Measurements from ENCODE around the gene CCDC33. TPM values are rescaled to one million over a fixed set of nuclear protein-coding genes. Genes with fewer than 3 reads are reported as not detected.

The CCDC33 gene
- total and polyA plus RNA-seq, 2 experiments from 2014 or later = 2.6 to 2.8 TPM

DNA sequence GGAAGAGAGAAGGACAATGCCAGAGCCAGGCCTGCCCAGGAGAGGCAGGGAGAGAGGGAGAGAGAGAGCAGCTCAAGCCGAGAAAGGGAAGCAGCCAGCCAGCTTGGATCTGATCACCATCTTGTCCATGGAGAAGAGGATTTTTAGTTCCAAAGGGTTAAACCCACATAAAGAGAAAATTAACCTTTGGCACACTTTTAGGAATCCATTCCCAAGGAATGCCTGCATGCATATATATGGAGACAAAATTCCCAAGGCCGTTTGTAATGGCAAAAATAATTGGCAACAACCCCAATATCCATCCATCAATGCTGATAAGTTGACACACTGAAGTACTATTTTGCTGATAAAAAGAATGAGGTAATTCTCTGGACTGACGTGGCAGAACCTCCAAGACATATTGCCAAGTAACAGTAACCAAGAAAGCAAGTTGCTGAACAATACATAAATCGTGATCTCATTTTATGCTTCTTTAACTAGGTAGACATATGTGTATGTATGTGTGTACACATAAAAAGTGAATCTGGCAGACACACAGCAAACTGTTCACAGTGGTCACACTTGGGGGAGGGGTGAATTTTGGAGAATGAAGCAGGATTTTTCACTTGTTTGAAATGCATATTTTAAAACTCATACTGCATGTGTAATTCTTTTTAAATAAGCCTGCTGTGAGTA lies 26.0 kb upstream of the CCDC33 start (continued):
- TF ChIP-seq, protein P1, sequence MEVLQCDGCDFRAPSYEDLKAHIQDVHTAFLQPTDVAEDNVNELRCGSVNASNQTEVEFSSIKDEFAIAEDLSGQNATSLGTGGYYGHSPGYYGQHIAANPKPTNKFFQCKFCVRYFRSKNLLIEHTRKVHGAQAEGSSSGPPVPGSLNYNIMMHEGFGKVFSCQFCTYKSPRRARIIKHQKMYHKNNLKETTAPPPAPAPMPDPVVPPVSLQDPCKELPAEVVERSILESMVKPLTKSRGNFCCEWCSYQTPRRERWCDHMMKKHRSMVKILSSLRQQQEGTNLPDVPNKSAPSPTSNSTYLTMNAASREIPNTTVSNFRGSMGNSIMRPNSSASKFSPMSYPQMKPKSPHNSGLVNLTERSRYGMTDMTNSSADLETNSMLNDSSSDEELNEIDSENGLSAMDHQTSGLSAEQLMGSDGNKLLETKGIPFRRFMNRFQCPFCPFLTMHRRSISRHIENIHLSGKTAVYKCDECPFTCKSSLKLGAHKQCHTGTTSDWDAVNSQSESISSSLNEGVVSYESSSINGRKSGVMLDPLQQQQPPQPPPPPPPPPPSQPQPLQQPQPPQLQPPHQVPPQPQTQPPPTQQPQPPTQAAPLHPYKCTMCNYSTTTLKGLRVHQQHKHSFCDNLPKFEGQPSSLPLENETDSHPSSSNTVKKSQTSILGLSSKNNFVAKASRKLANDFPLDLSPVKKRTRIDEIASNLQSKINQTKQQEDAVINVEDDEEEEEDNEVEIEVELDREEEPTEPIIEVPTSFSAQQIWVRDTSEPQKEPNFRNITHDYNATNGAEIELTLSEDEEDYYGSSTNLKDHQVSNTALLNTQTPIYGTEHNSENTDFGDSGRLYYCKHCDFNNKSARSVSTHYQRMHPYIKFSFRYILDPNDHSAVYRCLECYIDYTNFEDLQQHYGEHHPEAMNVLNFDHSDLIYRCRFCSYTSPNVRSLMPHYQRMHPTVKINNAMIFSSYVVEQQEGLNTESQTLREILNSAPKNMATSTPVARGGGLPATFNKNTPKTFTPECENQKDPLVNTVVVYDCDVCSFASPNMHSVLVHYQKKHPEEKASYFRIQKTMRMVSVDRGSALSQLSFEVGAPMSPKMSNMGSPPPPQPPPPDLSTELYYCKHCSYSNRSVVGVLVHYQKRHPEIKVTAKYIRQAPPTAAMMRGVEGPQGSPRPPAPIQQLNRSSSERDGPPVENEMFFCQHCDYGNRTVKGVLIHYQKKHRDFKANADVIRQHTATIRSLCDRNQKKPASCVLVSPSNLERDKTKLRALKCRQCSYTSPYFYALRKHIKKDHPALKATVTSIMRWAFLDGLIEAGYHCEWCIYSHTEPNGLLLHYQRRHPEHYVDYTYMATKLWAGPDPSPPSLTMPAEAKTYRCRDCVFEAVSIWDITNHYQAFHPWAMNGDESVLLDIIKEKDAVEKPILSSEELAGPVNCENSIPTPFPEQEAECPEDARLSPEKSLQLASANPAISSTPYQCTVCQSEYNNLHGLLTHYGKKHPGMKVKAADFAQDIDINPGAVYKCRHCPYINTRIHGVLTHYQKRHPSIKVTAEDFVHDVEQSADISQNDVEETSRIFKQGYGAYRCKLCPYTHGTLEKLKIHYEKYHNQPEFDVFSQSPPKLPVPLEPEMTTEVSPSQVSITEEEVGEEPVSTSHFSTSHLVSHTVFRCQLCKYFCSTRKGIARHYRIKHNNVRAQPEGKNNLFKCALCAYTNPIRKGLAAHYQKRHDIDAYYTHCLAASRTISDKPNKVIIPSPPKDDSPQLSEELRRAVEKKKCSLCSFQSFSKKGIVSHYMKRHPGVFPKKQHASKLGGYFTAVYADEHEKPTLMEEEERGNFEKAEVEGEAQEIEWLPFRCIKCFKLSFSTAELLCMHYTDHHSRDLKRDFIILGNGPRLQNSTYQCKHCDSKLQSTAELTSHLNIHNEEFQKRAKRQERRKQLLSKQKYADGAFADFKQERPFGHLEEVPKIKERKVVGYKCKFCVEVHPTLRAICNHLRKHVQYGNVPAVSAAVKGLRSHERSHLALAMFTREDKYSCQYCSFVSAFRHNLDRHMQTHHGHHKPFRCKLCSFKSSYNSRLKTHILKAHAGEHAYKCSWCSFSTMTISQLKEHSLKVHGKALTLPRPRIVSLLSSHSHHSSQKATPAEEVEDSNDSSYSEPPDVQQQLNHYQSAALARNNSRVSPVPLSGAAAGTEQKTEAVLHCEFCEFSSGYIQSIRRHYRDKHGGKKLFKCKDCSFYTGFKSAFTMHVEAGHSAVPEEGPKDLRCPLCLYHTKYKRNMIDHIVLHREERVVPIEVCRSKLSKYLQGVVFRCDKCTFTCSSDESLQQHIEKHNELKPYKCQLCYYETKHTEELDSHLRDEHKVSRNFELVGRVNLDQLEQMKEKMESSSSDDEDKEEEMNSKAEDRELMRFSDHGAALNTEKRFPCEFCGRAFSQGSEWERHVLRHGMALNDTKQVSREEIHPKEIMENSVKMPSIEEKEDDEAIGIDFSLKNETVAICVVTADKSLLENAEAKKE (CRISPR knock-in tag; IDR thresholded peaks at IDR 0.05) = no peak
- TF ChIP-seq EZH2 (IDR thresholded peaks at IDR 0.05; ENCODE audit: low read depth, unreplicated experiment) (no peak), NANOG (IDR thresholded peaks at IDR 0.05; ENCODE audit: borderline replicate concordance) (no peak), POLR2AphosphoS5 (IDR thresholded peaks at IDR 0.05; ENCODE audit: low read depth) (no peak), CREB1 (CRISPR knock-in tag; IDR thresholded peaks at IDR 0.05; ENCODE audit: low read depth) (no peak), ZNF114 (CRISPR knock-in tag; IDR thresholded peaks at IDR 0.05) (no peak)

DNA sequence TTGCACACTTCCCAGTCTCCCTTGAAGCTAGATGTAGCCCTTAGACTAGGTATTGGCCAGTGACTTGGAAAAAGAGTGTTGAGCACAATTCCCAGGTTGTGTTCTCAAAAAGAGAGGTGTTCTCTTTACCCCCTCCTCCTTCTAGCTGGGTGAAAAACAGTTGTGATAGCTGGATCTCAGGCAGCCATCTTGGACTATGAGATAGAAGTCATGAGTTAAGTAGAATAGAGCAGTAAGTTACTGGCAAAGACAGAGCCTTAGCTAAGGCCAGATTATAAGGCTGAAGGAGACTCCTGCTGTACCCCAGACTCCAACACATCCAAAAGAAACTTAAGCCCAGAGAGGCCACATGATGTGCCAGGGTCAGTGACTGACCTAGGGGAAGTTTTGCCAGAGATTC lies 25.4 kb upstream of the CCDC33 start:
- Histone ChIP-seq H4K20me1 (replicated peaks; ENCODE audit: insufficient read depth) (no peaks in the 10 kb centered on the region), H3K4me2 (no peak overlapping the region), H3K27me3 (ENCODE audit: insufficient read depth) (peaks cover 31% of the 10 kb centered on the region), H3F3A (replicated peaks; ENCODE audit: low read depth) (peaks cover 9% of the 10 kb centered on the region), H3K79me2 (replicated peaks; ENCODE audit: insufficient read depth) (no peaks in the 10 kb centered on the region), H3K36me3 (ENCODE audit: insufficient read depth) (no peaks in the 10 kb centered on the region), H3K9me2 (ENCODE audit: insufficient read depth) (no peaks in the 10 kb centered on the region), H3K4me3 (no peak overlapping the region), H3K4me1 (ENCODE audit: insufficient read depth) (peaks cover 68% of the 10 kb centered on the region), H2AFZ (no peak overlapping the region), H3K27ac (ENCODE audit: low read depth) (no peak overlapping the region)
- Mint-ChIP-seq H3K9me3 (no peaks in the 10 kb centered on the region; the same call in 1 of the 3 replicates), H3K27ac (no peak overlapping the region), H3K4me1 (peaks cover 85% of the 10 kb centered on the region), H3K4me3 (no peak overlapping the region), H3K36me3 (ENCODE audit: low read depth) (peaks cover 24% of the 10 kb centered on the region; the same call in 2 of the 3 replicates), H3K27me3 (ENCODE audit: insufficient read depth, low read depth, poor library complexity) (peaks cover 43% of the 10 kb centered on the region)
- no peak for DNase-seq (ENCODE audit: low spot score)
- no peak for ATAC-seq
- TF ChIP-seq, protein P2, sequence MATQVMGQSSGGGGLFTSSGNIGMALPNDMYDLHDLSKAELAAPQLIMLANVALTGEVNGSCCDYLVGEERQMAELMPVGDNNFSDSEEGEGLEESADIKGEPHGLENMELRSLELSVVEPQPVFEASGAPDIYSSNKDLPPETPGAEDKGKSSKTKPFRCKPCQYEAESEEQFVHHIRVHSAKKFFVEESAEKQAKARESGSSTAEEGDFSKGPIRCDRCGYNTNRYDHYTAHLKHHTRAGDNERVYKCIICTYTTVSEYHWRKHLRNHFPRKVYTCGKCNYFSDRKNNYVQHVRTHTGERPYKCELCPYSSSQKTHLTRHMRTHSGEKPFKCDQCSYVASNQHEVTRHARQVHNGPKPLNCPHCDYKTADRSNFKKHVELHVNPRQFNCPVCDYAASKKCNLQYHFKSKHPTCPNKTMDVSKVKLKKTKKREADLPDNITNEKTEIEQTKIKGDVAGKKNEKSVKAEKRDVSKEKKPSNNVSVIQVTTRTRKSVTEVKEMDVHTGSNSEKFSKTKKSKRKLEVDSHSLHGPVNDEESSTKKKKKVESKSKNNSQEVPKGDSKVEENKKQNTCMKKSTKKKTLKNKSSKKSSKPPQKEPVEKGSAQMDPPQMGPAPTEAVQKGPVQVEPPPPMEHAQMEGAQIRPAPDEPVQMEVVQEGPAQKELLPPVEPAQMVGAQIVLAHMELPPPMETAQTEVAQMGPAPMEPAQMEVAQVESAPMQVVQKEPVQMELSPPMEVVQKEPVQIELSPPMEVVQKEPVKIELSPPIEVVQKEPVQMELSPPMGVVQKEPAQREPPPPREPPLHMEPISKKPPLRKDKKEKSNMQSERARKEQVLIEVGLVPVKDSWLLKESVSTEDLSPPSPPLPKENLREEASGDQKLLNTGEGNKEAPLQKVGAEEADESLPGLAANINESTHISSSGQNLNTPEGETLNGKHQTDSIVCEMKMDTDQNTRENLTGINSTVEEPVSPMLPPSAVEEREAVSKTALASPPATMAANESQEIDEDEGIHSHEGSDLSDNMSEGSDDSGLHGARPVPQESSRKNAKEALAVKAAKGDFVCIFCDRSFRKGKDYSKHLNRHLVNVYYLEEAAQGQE (IDR thresholded peaks at IDR 0.05; ENCODE audit: unreplicated experiment) = no peak
- TF ChIP-seq ZNF331 (CRISPR knock-in tag; IDR thresholded peaks at IDR 0.05; ENCODE audit: low read depth) = no peak
- no peak for TF ChIP-seq ZNF114 (CRISPR knock-in tag; IDR thresholded peaks at IDR 0.05)
- TF ChIP-seq STAT1 (IDR thresholded peaks at IDR 0.05; ENCODE audit: unreplicated experiment) = no peak
- no peak for TF ChIP-seq CREB1 (CRISPR knock-in tag; IDR thresholded peaks at IDR 0.05; ENCODE audit: low read depth)
- TF ChIP-seq, protein P3, sequence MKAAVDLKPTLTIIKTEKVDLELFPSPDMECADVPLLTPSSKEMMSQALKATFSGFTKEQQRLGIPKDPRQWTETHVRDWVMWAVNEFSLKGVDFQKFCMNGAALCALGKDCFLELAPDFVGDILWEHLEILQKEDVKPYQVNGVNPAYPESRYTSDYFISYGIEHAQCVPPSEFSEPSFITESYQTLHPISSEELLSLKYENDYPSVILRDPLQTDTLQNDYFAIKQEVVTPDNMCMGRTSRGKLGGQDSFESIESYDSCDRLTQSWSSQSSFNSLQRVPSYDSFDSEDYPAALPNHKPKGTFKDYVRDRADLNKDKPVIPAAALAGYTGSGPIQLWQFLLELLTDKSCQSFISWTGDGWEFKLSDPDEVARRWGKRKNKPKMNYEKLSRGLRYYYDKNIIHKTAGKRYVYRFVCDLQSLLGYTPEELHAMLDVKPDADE (IDR thresholded peaks at IDR 0.05) = no peak
- no peak for TF ChIP-seq EZH2 (IDR thresholded peaks at IDR 0.05; ENCODE audit: low read depth, unreplicated experiment)
- no peak for TF ChIP-seq POLR2AphosphoS5 (IDR thresholded peaks at IDR 0.05; ENCODE audit: low read depth)

Measured in GM23338 (cell line).